Measurements from ENCODE around the gene FREM3.

DNA sequence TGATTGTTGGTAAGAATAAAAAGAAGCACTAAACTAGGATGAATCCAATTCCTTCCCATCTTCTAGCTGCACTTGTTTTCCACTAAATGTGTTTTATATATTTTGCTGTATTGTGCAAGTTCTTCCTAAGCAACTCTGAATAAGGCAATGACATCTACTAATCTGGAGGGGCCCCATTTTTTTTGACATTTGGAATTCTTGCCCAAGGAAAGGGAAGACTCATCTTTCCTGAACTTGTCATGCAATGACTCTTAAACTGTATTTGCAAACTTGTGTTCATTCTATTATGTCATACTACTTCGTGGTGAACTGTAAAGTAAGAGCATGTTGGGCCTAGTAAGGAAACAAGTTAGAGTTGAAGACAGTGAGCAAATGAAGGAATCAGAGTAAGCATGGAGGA lies 45.9 kb downstream of the FREM3 start:
- TF ChIP-seq, protein P1, sequence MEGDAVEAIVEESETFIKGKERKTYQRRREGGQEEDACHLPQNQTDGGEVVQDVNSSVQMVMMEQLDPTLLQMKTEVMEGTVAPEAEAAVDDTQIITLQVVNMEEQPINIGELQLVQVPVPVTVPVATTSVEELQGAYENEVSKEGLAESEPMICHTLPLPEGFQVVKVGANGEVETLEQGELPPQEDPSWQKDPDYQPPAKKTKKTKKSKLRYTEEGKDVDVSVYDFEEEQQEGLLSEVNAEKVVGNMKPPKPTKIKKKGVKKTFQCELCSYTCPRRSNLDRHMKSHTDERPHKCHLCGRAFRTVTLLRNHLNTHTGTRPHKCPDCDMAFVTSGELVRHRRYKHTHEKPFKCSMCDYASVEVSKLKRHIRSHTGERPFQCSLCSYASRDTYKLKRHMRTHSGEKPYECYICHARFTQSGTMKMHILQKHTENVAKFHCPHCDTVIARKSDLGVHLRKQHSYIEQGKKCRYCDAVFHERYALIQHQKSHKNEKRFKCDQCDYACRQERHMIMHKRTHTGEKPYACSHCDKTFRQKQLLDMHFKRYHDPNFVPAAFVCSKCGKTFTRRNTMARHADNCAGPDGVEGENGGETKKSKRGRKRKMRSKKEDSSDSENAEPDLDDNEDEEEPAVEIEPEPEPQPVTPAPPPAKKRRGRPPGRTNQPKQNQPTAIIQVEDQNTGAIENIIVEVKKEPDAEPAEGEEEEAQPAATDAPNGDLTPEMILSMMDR (IDR thresholded peaks at IDR 0.05): no peak
- TF ChIP-seq NFE2L1 (CRISPR knock-in tag; IDR thresholded peaks at IDR 0.05) (no peak), FOXP1 (CRISPR knock-in tag; IDR thresholded peaks at IDR 0.05; ENCODE audit: borderline replicate concordance) (no peak), ETV6 (CRISPR knock-in tag; IDR thresholded peaks at IDR 0.05) (no peak)
- TF ChIP-seq, protein P2, sequence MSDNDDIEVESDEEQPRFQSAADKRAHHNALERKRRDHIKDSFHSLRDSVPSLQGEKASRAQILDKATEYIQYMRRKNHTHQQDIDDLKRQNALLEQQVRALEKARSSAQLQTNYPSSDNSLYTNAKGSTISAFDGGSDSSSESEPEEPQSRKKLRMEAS (CRISPR knock-in tag; IDR thresholded peaks at IDR 0.05): no peak
- TF ChIP-seq, protein P3, sequence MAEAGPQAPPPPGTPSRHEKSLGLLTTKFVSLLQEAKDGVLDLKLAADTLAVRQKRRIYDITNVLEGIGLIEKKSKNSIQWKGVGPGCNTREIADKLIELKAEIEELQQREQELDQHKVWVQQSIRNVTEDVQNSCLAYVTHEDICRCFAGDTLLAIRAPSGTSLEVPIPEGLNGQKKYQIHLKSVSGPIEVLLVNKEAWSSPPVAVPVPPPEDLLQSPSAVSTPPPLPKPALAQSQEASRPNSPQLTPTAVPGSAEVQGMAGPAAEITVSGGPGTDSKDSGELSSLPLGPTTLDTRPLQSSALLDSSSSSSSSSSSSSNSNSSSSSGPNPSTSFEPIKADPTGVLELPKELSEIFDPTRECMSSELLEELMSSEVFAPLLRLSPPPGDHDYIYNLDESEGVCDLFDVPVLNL (CRISPR knock-in tag; IDR thresholded peaks at IDR 0.05; ENCODE audit: borderline replicate concordance, low read depth): no peak
- TF ChIP-seq, protein P4, sequence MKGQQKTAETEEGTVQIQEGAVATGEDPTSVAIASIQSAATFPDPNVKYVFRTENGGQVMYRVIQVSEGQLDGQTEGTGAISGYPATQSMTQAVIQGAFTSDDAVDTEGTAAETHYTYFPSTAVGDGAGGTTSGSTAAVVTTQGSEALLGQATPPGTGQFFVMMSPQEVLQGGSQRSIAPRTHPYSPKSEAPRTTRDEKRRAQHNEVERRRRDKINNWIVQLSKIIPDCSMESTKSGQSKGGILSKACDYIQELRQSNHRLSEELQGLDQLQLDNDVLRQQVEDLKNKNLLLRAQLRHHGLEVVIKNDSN (CRISPR knock-in tag; IDR thresholded peaks at IDR 0.05): no peak
